Measurements from ENCODE around the gene HSBP1.

HSBP1 gene

DNA sequence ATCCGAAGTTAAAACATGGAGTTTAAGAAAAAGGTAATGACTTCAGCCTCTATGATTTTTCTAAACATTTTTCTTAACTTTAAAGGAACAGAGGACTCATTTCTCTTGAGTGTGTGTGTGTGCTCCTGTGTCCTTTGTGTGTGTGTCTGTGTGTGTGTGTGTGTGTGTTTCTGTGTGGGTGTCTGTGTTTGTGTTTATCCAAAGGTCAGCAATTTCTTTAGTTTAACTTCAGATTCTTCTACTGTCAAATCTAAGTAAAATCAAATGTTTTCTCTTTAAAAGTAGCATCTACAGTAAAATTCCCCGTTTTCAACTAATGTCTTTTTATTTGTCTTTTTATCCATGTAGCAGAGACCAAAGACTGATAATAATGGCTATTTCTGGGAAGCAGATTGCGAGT, 31.8 kb downstream of the HSBP1 start:
- DNase-seq (ENCODE audit: low read depth in 2 of 2) = no peak

DNA sequence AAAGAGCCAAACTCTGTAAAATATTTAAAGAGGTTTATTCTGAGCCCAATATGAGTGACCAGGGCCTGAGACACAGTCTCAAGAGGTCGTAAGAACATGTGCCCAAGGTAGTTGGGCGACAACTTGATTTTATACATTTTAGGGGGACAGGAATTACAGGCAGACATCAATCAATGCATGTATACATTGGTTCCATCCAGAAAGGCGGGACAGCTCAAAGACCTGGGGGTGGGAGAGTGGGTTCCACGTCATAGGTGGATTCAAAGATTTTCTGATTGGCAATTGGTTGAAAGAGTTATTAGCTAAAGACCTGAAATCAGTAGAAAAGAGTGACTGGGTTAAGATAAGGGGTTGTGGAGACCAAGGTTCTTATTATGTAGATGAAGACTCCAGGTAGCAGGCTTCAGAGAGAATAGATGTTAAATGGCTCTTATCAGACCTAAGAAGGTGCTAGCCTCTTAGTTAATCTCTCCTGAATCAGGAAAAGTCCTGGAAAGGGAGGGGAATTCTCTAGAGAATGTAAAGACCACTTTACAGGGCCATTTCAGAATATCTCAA, 32.4 kb downstream of the HSBP1 start:
- DNase-seq (ENCODE audit: low read depth in 2 of 2) = no peak

DNA sequence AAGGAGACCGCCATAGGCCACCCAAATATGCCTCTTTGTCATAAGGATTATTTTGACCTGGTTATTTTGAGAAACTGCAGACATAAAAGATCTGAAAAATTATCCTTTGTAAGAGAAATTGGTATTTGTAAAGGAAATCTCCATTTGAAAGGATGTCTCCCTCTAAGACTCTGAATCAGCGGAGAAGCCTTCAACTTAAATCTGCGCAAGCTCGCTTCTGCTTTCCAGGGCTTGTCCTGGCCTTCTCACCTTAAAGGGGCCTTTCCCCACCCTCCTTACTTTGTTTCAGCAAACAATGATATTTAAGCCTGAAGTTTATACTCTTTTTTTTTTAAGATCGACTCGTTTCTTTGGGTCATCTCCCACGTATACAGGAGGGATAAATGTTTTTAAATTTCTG, 34.5 kb downstream of the HSBP1 start:
- no peak for DNase-seq (ENCODE audit: low read depth in 2 of 2)

DNA sequence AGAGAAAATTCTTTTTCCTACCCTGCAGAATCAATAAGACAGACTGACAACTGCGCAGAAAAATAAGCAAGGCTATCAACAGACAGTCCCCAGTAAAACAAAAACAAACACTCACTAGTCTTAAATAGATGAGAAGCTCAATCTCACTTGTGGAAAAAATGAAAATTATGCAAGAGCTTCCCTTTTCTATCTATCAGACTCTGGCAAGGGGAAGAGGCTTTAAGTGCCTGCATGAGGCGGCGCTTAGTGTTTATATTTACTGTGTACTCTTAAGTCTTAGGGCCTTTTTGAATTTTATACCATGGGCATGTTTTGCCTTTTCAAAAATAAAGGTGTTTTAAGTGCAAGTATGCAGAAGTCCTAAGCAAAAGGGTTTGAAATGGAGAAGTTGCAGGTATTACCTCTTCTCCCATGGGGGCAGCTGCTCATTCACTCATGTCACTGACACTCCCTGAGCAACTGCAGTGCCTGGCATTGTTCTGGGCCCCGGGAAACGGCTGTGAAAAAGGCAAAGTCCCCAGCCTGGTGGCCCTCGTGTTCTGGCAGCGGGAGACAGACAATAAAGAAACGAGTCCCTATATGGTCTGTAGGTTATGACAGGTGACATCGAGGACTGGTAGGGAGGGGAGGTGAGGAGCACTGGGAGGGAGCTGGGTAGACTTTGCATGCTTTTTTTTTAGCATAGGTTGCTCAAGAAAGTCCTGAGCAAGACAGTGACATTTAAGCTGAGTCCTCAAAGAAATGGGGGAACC, 35.2 kb downstream of the HSBP1 start:
- no peak for DNase-seq (ENCODE audit: low read depth in 2 of 2)

DNA sequence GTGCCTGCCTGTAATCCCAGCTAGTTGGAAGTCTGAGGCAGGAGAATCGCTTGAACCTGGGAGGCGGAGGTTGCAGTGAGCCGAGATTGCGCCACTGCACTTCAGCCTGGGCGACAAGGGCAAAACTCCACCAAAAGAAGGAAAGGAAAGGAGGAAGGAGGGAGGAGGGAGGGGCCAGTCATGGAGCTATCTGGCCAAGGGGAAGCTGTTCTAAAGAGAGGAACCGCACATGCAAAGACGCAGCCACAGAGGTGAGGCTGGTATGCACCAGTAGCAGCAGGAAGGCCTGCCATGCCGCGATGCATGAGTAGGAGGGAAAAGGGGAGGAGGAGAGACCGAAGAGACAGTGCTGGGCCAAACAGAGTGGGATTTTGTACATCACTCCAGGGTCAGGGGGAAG, 35.9 kb downstream of the HSBP1 start:
- DNase-seq (ENCODE audit: low read depth in 2 of 2) = no peak

DNA sequence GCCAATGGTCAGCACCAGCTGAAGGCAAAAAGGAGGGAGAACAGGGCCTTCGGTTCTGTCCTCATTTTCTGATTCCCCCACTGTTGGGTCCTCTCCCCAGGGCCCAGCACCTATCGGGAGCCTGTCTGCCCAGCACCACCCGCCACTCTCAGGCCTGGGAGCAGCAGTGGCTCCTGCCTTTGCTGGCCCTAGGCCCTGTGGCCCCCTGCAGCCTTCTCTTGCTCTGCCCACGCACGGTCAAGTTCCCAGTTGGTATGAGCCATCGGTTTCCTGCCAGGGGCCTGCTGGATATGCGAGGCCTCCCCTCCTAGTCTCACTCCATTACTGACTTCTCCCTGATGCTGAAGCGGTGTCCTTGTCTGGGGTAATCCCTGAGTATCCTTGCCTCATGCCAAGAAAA, 37.5 kb downstream of the HSBP1 start:
- no peak for DNase-seq (ENCODE audit: low read depth in 2 of 2)

DNA sequence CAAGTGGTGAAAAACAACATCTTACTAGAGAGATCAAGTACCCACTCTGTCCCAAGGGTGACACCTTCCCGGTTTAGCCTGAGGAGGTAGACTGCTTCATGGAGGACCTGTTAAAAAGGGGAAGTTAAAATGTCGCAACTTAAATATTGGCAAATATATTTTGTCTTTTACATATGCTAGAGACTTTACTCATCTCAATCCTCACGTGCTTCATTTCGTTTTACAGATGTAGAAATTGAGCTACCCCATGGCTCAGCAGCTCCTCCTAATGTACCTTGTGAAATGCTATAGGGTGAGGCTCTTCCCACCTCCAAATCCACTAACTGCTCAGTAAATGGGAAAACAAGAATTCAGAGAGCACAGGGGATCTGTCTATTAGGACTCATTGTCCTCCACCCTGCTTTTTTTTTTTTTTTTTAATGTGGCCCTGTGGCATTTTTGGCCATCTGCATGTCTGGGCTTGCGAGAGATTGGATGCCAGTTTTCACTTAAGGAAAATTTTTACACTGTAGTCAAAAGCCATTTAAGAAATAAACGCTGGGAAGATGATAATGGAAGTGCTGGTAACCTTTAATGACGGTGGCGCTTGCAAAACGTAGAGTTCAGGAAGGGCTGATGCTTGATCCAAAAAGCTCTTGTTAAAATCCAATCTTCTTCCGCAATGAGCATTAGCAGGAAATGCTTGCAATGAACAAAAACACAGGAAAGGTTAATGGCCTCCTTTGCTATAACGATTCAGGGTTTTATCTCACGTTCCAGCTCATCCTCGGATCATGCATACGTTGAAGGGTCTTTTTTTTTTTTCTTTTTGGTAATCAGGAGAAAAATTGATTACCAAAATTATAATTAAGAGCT, 39.8 kb downstream of the HSBP1 start:
- no peak for DNase-seq (ENCODE audit: low read depth in 2 of 2)

DNA sequence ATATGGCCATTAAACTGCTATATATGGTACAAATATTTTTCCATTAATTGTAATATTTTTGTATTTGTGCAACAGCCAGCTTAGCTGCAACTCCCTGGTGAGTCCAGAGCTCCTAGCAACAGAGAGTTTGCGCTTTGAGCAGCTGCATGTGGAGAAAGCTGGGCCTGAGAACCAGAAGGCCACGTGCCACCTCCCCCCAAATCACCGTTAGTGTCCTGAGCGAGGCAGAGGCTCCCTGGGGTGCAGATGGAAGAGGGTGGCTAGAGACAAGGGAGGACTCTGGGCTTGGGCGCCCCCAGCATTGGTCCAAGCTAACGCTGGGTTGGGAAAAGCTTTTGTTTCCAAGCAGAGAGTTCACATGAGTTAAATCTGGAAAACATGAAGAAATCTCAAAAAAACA, 41.6 kb downstream of the HSBP1 start:
- no peak for DNase-seq (ENCODE audit: low read depth in 2 of 2)

DNA sequence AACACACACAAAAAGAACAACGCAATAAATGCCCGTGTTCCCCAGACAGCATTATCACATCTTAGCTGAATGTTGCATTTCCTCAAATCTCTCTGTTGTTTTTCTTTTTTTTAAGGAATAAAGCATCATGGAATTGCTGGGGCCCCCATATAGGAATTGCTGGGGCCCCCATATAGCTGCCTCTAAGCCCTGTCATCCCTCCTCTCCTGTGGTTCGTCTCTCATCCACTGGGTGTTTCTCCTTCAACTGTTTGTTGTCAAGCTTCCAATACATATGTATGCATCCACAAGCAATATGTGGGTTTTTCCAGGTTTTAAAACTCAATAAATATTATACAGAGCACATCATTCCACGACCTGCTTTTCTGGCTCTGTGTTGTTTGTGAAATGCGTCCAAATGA, 43.2 kb downstream of the HSBP1 start:
- DNase-seq (ENCODE audit: low read depth in 2 of 2) = no peak

DNA sequence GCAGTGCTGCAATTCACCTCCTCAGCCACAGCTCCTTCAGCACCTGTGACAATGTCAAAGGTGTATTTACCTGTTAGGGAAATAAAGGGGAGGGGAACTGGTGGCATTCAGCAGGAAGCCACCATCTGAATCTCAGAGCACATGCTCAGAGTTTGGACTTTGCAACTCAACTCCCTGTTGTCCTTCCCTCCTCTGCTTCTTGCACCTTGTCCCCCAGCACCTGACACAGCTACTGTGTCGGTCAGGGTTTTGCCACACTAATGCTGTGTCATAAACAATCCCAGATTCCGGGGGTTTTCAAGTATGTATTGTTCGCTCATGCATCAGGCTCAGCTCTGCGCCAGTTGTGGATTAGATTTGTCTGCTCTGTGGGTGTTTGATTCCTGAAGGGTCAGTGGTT, 43.7 kb downstream of the HSBP1 start:
- DNase-seq (ENCODE audit: low read depth in 2 of 2) = no peak

DNA sequence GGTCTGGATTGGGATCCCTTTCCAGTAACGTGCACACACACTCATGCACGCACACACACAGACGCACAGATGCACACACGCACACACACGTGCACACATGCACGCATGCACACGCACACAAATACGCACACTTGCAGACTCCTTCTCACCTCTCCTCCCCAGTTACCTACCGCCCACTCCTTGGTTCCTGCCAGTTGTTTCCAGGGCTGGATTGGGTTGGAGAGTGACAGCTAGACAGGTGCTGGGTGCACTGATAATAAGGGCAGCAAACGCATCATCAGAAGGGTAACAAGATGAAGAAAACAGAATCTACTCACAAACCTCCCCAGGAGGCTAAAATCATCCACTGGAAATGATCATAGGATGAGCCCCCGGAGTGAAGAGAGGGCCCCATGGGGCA, 45.0 kb downstream of the HSBP1 start:
- no peak for DNase-seq (ENCODE audit: low read depth in 2 of 2)

DNA sequence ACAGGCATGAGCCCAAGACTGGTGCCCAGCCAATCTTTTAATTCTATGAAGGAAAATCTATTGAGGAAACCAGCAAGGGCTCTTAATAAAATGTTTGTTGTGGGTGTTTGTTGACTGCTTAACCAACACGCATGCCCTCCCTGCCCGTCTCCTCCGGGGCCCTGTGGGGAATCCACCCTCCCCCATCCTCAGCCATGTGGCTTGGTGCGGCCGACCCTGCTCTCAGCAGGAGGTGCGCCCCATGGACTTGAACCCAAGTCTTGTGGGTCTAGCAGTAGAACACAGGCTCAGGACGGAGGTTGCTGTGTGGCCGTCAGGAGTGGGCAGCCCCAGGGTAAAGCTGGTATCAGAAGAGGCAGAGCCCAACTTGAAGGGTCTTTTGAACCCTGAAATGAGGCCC, 46.1 kb downstream of the HSBP1 start:
- DNase-seq (ENCODE audit: low read depth in 2 of 2) = no peak

DNA sequence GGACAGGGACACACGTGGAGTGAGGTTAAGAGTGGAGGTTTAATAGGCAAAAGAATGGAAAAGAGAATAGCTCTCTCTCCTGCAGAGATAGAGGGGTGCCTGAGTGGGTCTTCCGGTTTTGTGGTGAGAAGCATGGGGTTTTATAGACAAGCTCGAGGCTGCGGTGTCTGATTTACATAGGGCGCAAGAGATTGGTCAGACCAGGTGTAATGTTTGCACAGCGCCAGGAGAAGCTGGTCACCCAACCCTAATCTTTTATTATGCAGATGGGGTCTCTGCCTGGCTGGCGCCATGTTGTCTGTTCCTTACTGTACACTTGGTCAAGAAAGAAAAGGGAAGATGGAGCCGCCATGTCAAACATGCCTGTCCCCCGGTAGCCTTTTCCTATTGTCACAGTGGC, 46.6 kb downstream of the HSBP1 start:
- DNase-seq (ENCODE audit: low read depth in 2 of 2) = no peak

DNA sequence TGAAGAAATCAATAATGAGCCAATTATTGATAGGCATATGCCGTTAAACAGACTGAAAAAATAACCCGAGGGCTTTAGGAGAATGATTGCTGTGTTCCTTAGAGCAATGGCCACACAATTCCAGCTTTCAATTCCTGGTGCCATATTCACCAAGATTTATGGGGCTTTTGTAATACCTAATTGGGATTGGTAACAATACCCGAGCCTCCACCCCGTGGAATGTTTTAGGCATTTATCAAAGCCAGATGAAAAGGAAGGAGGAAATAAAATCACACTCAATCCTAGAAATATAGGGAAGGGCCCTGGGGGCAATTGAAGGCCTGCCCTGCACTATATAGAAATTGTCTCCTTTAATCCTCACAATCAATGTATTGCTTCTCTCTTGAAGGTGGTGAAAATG, 49.0 kb downstream of the HSBP1 start:
- DNase-seq (ENCODE audit: low read depth in 2 of 2) = no peak

DNA sequence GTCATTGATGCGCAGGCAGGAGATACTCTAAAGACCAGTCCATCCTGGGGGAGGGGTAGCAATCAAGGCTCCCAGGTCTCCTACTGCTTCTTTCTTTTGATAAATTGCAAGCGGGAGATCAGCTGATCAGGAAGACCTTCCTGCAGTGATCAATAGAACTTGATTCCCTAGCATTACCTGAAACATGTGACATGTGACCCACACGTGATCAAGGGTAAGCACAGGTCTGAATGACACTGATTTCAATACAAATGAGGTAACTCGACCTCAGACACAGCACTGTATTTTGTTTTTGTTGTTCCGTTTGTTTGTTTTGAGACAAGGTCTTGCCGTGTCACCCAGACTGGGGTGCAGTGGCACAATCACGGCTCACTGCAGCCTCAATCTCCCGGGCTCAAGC, 51.5 kb downstream of the HSBP1 start:
- no peak for DNase-seq (ENCODE audit: low read depth in 2 of 2)

DNA sequence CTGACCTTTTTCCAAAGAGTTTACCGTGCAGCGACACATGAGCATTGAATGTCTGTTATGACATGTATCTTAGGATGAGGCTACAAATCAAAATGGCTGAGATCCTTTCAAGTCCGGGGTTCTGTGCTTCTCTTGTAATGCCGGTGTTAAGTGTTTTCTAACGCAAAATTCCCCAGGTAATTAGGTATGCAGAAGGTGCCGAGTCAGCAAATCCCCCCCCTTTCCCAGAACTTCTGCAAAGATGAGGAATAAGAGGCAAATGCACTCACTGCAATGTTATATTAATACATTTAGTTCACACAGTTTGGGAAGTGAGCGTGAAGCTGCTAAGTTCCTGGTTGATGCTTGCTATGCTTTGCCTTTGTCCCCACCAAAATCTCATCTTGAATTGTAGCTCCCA, 54.9 kb downstream of the HSBP1 start:
- DNase-seq (ENCODE audit: low read depth in 2 of 2) = no peak

DNA sequence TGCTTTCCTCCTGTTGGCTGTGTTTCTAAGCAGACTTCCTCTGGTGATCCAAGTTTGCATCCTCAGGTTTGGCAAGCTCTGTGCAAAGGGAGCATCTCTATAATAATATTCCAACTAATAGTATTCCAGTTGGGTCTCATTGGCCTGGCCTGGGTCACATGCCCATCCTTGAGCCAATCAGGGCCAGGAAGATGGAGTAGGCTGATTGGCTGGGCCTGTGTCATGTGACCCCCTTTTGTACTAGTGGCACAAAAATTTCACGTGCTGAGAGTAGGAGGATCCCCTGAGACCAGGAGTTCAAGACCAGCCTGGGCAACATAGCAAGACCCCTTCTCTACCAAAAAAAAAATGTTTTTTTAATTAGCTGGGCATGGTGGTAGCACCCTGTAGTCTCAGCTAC, 55.9 kb downstream of the HSBP1 start:
- no peak for DNase-seq (ENCODE audit: low read depth in 2 of 2)
